Dedifferentiated amniotic fluid mesenchymal stem cell (primary cell): ENCODE measurements around the gene CP.
A peak's percentile ranks its signal among the peaks of the same experiment; 100 is the strongest.

Source experiments
- DNase-seq: peaks from one replicate; pipeline ENCODE4 v3.0.0-alpha.2; 2016; ENCODE audit errors: extremely low spot score

The CP gene

GRCh38 chr3:149186219-149186618 is 35.4 kb downstream of the CP start:
- no peak for DNase-seq

GRCh38 chr3:149181182-149181581 is 40.4 kb downstream of the CP start:
- DNase-seq, result no peak

DNA sequence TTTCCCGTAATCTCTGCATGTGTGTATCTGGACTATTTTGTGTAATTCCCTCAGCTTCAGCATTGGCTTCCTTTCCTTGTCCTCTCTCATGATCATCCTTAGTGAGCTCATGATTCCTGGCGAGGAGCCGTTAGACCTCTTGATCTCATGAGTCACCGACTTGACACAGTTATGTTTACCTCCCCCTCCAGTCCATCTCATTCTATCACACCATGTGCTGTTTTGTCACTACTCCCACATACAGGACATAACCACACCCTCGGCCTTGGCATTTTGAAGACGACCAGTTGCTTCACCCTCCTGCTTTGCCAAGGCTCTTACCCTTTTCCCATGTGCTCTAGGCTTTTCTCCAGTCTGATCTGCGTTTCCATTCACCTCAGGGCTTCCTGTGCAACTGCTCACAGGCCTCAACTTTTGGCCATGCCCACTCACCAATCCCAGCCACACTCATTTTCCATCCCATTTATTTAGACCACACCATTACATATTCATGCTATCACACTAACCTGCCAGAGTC is 41.5 kb downstream of the CP start:
- DNase-seq, result peak; percentile 97

DNA sequence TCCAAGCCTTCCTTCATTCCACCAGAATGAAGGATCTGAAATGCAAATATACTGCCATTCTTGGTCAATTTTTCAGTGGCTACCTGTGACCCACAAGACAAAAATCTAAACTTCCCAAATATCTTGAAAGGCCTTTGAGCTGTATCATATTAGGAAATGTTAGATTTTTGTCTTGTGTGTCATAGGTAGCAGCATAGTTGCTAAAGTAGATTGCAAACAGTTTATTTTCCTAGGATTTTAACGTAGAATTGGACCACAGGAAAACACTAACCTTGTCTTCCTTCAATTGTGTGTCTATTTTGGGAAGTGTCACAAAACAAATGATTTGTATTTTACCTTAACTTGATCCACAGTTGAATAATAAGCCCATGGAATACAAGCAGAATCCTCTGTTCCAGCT is 42.4 kb downstream of the CP start:
- DNase-seq, result no peak

- no peak for DNase-seq
Observed at GRCh38 chr3:149177122-149177521, 44.5 kb downstream of the CP start.

DNA sequence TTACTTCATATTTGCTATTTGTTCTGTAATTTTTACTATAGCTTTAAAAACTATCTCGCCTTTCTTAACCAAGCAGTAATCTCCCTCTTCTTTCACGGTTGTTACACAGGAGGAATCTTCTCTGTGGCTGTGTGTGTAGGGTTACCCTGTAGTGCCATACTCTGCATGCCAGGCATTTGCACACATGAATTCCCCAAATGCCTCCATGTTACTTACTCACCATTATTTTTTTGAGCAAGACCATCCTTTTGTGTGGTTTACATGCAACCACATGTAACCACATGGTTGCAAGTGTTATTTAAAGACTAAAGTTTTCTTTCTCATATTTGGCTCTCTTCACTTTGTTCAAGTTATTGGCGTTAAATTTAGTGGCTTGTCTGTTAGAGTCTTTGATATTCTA is 46.7 kb downstream of the CP start:
- DNase-seq, result peak; percentile 47

- DNase-seq, result no peak
Observed at GRCh38 chr3:149170672-149171071, 51.0 kb downstream of the CP start.

DNA sequence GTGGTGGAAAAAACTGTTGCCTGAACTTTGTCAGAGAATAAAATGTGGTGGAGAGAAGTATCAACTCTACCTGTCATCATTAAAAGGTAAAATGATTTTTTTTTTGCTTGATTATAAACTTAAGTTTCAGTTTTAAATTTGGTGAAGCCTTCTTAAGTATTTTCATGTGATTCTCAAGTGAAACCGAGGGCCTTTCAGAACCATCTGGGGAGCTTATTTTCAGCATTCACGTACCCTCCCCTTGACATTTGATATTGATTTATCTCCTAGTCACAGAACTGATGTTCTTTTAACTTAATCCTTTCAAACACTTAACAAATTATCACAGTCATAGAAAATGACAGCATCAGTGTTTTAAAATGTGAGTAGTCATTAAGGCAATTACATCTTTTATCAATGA is 53.7 kb downstream of the CP start:
- DNase-seq, result no peak

DNA sequence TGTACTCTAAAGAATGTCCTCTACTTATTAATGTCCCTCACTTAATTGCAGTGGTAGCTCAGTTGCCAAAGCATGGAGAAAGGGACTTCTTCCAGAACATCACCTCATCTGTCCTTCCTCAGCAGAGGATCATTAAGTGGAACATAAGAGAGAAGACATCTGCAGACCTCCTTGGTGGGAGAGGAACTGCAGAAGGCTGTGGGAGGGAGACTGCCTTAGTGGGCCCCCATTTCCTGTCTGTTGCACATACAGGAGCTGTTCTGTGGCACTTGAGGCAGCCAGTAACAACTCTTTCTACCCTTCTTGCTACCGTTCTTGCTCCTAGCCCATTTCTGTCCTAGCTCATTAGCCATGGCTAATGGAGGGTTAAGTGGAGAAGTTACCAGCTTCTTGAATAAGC is 58.6 kb downstream of the CP start:
- DNase-seq, result no peak

DNA sequence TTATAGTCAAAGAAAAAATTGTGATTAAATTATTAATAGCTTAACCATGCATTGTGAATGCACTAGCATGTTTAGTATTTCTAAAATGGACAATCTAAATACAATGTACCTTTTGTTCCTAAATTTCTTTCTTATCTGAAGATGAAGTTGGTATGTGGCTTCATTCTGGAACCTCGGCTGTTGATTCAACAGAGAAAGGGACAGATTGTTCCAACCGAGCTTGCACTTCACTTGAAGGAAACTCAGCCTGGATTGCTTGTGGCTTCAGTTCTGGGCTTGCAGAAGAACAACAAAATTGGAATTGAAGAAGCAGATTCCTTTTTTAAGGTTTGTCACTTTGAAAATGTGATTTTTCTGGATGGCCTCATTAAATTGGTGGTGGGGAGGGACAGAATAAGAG is 59.6 kb downstream of the CP start:
- DNase-seq, result no peak

- DNase-seq, result no peak
Observed at GRCh38 chr3:149160754-149161300, 60.8 kb downstream of the CP start.

DNA sequence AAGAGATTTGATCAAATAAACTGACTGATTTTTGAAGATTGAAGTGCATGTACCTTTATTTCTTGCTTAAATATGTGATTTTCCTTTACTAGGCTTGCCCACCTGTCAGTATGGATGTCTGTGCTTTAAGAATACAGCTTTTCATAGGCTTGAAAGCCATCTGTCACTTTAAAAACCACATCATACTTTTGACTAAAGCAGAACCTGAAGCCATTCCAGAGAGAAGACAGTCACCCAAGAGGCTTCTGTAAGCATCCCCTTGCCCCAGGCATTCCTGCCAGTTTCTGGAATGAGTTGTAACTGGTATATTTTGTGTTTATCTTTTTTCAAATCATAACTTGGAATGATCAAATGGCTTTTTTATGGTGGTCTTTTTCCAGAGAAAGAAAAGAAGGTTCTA is 68.2 kb downstream of the CP start:
- DNase-seq, result no peak

DNA sequence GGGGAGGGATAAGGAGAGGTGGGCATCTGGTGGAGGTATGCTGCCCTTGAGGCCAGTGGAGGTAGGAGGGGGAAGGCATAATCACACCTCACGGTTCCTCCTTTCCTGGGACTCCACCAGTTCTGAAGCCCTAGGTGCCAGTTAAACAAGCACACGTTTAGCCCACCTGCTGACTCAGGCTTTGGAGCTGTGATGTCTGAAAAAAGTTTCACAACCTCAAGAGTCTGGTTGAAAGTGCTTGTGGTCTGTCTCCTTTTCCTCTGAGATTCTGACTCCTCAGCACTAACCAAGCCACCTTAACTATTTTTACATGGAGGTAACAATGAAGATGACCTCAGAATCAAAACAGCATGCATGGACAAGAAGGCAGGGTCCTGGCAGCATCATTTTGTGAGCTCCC is 69.2 kb downstream of the CP start:
- DNase-seq, result no peak

DNA sequence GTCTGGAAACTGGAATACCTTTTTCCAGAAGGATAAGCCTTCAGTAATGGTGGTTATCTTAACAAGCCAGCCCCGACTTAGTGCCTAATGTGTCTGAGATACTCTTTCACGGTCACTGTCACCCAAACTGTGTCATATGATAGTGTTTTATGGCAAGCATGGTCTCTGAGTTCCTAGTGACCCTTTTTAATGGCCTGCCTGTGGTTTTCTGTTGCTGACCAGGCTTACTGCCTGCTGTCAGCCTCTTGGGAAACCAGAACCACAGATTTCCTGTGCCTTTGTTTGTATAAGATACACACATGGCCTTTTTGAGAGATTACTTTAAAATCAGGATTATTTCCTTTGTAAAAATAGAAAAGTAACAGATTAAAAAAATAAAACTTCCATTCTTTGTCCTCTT is 69.8 kb downstream of the CP start:
- no peak for DNase-seq

DNA sequence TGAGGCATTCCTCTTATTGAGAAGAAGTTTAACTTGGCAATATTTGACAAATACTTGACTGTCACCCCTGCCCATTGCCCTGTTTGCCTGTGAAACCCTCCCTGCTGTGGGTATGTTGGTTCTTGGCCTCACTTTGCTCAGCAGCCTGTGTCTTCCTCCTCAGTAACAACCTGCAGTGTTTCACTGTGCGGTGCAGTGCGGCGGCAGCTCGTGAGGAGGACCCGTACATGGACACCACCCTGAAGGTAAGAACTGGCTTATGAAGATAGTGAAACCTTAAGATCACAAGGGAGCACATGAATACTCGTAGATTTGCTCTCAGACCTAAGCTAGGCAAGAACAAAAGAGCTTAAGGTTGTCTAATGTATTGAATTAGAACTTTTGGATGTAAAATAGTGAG is 71.2 kb downstream of the CP start:
- DNase-seq, result no peak

DNA sequence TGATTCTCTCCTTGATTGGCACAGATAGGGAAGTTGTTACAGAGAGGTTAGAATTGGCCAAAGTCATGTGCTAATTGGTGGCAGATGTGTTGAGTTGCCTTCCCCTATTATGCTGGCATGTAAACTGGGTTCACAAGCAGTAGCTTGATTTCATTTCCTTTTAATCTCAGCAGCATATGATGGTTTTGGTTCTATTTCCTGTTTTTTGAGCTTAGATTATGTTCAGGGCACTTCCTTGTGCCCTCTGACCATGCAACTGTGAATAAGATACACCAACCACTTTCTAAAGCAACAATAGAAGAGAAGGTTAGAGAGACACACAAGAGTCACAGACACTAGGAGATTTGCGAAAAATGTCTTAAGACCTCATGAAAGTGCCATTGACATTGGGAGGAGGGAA is 75.7 kb downstream of the CP start:
- no peak for DNase-seq

GRCh38 chr3:149145356-149145755 is 76.3 kb downstream of the CP start:
- no peak for DNase-seq

GRCh38 chr3:149142682-149143081 is 78.9 kb downstream of the CP start:
- DNase-seq, result no peak

- DNase-seq, result no peak
Observed at GRCh38 chr3:149134575-149134974, 87.1 kb downstream of the CP start.

GRCh38 chr3:149131589-149131988 is 90.0 kb downstream of the CP start:
- no peak for DNase-seq

GRCh38 chr3:149129326-149130205 is 92.1 kb downstream of the CP start, which contains the start of gene HPS3:
Gene HPS3, plus strand, starts transcription at chr3:149129638. Its CDS starts 86 bp downstream, at chr3:149129724.
- DNase-seq, result peak; percentile 84

DNA sequence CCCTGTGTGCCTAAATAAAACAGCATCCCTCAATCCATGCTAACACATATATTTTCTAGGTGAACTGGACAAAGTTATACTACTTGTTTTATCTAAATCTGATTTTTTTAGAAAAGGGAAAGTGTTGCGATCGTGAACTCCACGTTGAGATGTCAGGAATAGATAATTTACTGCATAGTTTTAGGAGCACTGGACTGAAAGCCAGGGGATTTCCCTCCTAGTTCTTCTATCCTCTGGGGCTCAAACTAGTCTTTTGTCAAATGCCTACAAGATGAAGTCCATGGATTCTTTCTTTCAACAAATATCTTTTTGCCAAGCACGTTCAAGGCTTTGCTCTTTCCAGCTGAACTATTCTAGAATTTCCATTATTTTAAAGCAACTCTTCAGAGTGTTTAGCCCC is 92.8 kb downstream of the CP start:
- DNase-seq, result no peak
